Measurements from ENCODE around the gene TMEM54.

Gene TMEM54

GRCh38 chr1:32920833-32921232, 19.6 kb upstream of the TMEM54 start:
- H3K4me3 ChIP-seq (replicated peaks in 1 of 2; ENCODE audit: low read depth in 2 of 2, low read length in 2 of 2): no peak overlapping the region
- DNase-seq (ENCODE audit: low read depth in 2 of 2): peak; percentile 28 to 38
- no peak for TF ChIP-seq CTCF (IDR thresholded peaks at IDR 0.05; ENCODE audit: low read depth, low read length)

- H3K4me3 ChIP-seq (replicated peaks in 1 of 2; ENCODE audit: low read depth in 2 of 2, low read length in 2 of 2): no peak overlapping the region
- no peak for TF ChIP-seq CTCF (IDR thresholded peaks at IDR 0.05; ENCODE audit: low read depth, low read length)
- DNase-seq (ENCODE audit: low read depth in 2 of 2): peak; percentile 52 to 54
Observed at GRCh38 chr1:32919811-32920733, 18.9 kb upstream of the TMEM54 start.

GRCh38 chr1:32918179-32918578, 17.0 kb upstream of the TMEM54 start:
- no peak for DNase-seq (ENCODE audit: low read depth in 2 of 2)
- TF ChIP-seq CTCF (IDR thresholded peaks at IDR 0.05; ENCODE audit: low read depth, low read length): no peak
- no peak overlapping the region for H3K4me3 ChIP-seq (replicated peaks in 1 of 2; ENCODE audit: low read depth in 2 of 2, low read length in 2 of 2)

- no peak overlapping the region for H3K4me3 ChIP-seq (replicated peaks in 1 of 2; ENCODE audit: low read depth in 2 of 2, low read length in 2 of 2)
- TF ChIP-seq CTCF (IDR thresholded peaks at IDR 0.05; ENCODE audit: low read depth, low read length): no peak
- DNase-seq (ENCODE audit: low read depth in 2 of 2): no peak
Observed at GRCh38 chr1:32917521-32917920, 16.3 kb upstream of the TMEM54 start.

GRCh38 chr1:32915766-32916706, 14.8 kb upstream of the TMEM54 start:
- no peak for TF ChIP-seq CTCF (IDR thresholded peaks at IDR 0.05; ENCODE audit: low read depth, low read length)
- H3K4me3 ChIP-seq (replicated peaks in 1 of 2; ENCODE audit: low read depth in 2 of 2, low read length in 2 of 2): no peak overlapping the region
- DNase-seq (ENCODE audit: low read depth in 2 of 2): peak in 1 of 2 donors; percentile 44

GRCh38 chr1:32910319-32910718, 9.1 kb upstream of the TMEM54 start:
- no peak for DNase-seq (ENCODE audit: low read depth in 2 of 2)
- TF ChIP-seq CTCF (IDR thresholded peaks at IDR 0.05; ENCODE audit: low read depth, low read length): no peak
- no peak overlapping the region for H3K4me3 ChIP-seq (replicated peaks in 1 of 2; ENCODE audit: low read depth in 2 of 2, low read length in 2 of 2)
